Activated effector memory CD4-positive, alpha-beta T cell treated with anti-CD3 and anti-CD28 coated beads, Interleukin-2, amount 50 U/mL, for 16 hours (primary cell): ENCODE data around the gene SMCO4.
"Not testable (repeated sequence)": the region's sequence is repeated elsewhere in the genome, so short reads cannot be mapped to it uniquely, and the experiment has no call there.

ENCODE experiments used
- DNase-seq: peaks from one replicate; pipeline ENCODE4 v3.0.0-alpha.2; 2020

SMCO4 gene

DNA sequence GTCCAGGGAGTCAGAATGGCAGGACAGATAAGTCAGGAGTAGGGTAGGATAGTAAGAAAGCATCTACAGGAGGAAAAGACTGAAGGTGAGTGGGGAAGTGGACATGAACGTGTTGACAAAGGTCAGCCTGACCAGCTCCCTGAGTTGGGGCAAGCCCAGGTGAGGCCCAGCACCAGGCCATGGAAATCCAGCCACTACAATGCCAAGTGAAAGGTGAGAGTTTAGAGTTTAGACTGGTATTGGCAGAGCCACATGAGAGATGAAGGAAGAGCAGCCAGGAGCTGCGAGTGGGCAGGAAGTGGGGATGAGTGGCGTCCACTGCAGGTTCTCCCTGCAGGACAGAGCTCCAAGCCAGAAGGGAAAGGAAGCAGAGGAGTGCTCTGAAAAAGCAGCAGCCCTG, 16.5 kb upstream of the SMCO4 start:
- DNase-seq, result no peak

DNA sequence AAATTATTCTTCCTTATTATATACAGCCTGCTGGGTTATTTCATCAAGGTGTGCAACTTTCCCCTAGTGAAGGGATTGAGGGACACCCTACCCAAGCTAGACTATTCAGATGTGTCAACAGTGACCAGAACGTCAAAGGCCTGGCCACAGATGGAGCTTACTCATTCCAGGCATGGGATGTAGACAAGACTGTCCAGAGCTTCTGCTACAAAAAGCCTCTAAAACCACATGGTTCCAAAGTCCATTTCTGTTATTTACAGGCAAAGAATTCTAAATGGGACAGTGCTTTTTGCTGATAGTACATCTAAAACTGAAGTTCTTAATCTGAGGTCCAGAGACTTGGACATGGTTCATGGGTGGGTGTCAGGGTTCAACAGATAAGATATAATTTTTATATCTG, 9.7 kb upstream of the SMCO4 start:
- DNase-seq, result no peak

GRCh38 chr11:93549976-93550375, 6.8 kb upstream of the SMCO4 start:
- no peak for DNase-seq

- DNase-seq, result no peak
Measured at GRCh38 chr11:93548679-93549319, 5.6 kb upstream of the SMCO4 start.

GRCh38 chr11:93547773-93548172, 4.6 kb upstream of the SMCO4 start:
- DNase-seq, result no peak

DNA sequence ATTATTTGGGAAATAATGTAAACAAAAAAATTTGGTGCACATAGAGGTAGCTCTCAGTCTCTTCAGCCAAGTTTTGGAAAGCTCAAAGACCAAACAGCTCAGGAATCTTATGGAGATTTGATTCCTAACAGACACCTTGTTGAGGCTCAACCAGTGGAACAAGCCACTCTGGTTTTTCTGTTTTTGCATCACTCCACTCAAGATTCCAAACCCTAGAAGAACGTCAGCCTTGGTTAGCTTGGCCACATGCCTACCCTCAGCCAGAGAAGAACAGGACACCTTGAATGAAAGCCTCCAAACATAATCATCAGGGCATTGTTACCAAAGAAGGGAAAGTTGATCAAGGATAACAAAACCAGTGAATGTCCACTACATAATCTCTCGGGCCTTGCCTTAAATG, 3.8 kb upstream of the SMCO4 start:
- no peak for DNase-seq

DNA sequence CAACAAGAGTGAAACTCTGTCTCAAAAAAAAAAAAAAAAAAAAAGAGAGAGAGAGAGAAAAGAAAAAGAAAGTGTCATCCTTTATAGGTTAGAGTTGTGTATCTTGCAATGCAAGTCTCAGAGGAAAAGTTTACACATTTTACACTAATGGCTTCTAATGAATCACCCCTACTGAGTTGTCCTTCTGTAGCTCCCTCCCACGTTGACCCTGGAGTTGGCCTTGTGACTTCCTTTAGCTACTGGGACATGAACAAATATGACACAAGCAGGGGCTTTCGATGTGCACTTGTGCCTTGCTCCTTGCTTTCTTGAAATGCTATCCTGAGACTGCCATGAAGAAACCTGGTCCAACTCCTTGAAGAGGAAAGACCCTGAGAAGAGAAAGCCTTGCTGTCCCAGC, 2.4 kb upstream of the SMCO4 start:
- no peak for DNase-seq

GRCh38 chr11:93542811-93543229, 371 bp downstream of the SMCO4 start:
- DNase-seq, result no peak

DNA sequence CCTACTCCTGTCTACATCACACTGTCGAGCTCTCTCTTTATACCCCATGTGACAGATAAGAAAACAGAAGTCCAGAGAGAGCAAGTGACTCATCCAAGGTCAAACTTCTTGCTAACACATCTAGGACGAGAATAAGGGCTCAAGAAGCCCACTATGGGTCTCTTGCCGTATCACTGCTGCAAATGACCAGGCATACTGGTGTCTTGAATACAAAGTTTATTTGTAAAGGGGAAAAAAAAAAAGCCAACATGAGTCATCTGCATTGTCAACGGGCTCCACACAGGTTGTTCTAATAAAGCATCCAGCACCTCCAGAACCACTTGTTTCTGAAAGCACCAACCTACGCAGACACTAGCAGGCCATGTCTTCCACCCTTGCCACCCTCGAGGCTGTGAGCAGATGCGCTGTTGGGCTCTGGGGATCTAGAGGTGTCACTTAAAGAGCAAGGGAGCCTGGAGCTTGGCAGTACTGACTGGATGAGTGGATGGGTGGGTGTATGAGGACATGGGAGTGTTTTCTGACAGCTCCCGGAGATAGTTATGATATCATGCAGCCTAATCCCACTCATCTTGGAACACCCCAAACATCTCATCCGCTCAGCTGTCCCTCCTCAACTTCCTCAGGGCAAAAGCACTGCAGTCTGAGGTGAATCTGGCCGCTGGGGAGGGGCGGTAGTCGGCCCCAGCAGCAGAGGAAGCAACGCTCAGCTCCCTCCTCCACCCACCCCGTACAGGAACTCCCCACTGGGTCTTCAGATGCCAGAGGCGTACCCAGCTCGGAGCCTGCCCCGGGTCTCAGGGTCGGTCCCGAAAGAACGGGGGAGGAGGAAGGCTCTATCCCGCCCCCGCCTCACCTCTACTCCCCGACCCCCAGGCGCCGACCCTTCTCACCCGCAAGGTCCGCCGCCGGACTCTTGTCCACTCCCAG, 1.0 kb downstream of the SMCO4 start:
- peak; percentile 75 for DNase-seq

GRCh38 chr11:93540896-93541553, 2.2 kb downstream of the SMCO4 start:
- no peak for DNase-seq

- no peak for DNase-seq
Measured at GRCh38 chr11:93540337-93540736, 2.9 kb downstream of the SMCO4 start.

DNA sequence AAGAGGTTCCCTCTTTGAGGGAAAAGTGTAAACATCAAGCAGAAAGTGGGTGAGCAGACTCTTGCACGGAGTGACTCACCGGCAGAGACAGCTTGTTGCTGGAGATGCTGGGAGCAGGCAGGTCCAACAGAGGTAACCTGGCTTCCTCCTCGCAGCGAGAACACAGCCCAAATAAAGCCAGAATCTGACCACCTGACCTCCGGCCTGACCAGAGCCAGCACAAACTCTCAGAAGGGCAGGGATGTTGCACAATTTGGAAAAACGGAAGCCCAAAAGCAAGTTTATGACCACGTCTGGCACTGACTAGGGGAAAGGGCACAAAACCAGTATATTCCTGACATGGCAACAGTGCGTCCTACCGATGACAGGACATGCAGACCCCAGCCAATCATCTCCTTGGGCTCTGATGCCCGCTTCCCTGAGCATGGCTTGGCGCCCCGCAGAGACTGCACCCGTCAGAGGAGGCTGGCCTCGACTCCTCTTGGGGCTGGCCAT, 5.4 kb downstream of the SMCO4 start:
- DNase-seq, result no peak

DNA sequence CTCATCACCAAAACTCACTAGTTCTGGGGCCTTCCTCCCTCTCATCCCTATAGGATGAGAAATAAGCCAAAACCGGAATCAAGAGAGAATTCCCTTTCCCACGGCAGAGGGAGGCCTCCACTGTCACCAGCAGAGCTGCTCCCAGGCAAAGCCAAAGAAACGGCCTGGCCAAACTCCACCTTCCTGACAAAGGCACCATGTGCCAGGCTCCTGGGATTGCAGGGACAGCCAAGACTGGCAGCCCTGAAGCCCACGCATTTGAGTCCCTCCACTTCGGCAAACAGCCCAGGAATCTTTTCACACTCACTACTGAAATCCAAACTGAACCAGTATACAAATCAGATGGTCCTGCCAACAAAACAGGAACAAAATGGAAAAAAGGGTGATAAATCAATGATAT, 6.1 kb downstream of the SMCO4 start:
- no peak for DNase-seq

DNA sequence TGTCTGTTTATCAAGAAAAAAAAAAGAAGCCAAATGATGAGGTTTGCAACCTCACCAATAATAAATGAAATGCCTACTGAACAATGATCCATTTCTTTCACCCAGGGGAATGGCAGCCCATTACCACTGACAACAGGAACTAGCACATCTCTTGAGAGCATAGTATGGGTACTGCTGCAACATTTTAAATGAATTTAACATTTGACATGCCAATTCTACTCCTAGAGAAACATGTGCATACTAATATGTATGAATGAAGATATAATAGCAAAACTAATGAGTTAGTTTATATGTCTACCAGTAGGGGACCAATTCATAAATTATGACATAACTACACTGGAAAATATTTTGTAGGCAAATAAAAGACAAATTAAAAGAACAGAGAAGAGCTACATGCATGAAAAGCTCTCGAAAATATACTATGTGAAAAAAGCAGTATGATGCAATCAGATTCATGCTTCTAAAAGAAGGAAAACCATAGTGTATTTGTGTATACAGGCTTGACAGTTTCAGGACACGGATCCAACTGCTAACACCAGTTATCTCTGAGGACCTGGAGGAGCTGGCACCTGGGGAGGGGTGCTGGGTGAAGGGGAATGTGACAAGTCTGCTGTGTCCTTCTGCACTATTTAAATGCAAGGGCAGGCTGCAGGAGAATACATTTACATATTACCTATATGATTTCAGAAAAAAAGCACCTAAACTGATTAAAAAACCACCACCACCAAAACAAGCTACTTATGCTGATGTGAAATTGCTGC, 6.9 kb downstream of the SMCO4 start:
- DNase-seq, result no peak

DNA sequence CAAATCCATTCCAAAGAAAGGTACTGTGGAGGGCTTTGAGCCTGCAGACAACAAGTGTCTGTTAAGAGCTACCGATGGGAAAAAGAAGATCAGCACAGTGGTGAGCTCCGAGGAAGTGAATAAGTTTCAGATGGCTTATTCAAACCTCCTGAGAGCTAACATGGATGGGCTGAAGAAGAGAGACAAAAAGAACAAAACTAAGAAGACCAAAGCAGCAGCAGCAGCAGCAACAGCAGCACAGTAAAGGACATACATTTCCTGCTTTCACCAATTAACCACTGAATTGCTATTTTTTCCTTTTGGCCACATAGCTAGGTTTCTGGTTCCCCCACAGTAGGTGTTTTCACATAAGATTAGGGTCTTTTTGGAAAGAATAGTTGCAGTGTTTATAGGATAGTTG, 7.6 kb downstream of the SMCO4 start:
- DNase-seq, result not testable (repeated sequence)

DNA sequence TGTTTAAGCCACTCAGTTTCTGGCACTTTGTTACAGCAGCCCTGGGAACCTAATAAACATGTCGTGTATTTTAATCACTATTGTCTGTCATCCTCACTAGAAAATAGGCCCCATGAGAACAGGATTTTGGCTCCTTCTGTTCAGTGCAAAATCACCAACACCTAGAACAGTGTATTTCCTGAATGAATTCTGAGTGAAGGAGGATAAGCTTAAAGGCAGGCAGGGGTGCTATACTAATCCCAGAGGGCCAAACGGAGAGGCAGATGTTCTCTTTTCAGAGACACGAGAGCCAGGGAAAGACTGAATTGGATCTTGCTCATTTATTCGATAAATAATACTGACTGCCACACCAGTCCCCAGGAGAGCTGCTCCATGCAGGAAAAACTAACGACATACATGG, 10.4 kb downstream of the SMCO4 start:
- no peak for DNase-seq

- DNase-seq, result no peak
Measured at GRCh38 chr11:93532281-93532789, 10.9 kb downstream of the SMCO4 start.

DNA sequence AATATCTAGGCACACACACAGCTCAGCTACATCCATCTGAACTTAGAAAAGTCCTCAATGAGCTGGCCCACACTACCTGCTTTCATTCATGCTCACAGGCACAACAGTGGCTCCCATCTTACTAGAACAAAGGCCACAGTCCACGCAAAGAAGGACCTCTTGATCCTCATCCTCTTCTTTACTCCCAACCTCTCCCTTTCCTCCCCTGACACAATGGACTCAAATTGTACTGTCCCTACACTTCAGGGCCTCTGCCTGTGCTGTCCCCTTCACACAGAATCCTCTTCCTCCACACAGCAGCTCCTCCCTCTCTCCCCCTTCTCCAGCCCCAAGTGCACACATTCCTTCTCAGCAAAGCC, 12.7 kb downstream of the SMCO4 start:
- no peak for DNase-seq

- DNase-seq, result no peak
Measured at GRCh38 chr11:93529707-93530467, 13.3 kb downstream of the SMCO4 start.

GRCh38 chr11:93528757-93529645, 14.2 kb downstream of the SMCO4 start:
- DNase-seq, result no peak

DNA sequence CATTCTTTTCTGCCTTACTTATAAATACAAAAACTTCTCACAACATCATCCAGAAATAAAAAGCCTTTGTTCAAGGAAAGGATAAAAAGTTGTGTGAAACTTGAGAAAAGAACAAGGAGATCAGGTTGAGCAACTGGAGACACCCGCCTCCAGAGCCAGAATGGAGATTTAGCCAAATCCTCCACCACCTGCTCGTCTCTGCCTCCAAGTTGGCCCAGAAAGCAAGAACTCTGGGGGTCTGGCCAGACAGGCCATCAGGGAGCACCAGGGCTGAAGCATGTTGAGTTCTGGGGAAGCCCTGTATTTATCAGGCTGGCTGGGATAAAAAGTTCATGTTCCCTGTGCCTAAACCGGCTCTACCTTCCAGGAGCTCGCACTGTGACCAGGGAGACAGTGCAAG, 14.9 kb downstream of the SMCO4 start:
- no peak for DNase-seq
